Measurements from ENCODE around the gene ZRANB3. TPM values are rescaled to one million over a fixed set of nuclear protein-coding genes. Genes with fewer than 3 reads are reported as not detected.

ZRANB3 gene
- total and polyA plus RNA-seq, 2 experiments from 2014 or later = 10.5 to 16.8 TPM

GRCh38 chr2:135095591-135095990 is 435.4 kb downstream of the ZRANB3 start (continued):
- no peak for TF ChIP-seq REST (IDR thresholded peaks at IDR 0.05; ENCODE audit: unreplicated experiment)
- no peak for TF ChIP-seq CTCF (conservative IDR thresholded peaks at IDR 0.05; ENCODE audit: low read depth in 2 of 2)

- Histone ChIP-seq H3K4me2 (no peak overlapping the region), H3K36me3 (ENCODE audit: insufficient read depth) (no peaks in the 10 kb centered on the region), H3F3A (replicated peaks; ENCODE audit: low read depth) (no peaks in the 10 kb centered on the region), H3K9me2 (ENCODE audit: insufficient read depth) (no peaks in the 10 kb centered on the region), H3K27me3 (ENCODE audit: insufficient read depth) (no peaks in the 10 kb centered on the region), H3K4me3 (no peak overlapping the region), H2AFZ (no peak overlapping the region), H3K27ac (ENCODE audit: low read depth) (no peak overlapping the region), H3K4me1 (ENCODE audit: insufficient read depth) (no peaks in the 10 kb centered on the region), H4K20me1 (replicated peaks; ENCODE audit: insufficient read depth) (no peaks in the 10 kb centered on the region), H3K79me2 (replicated peaks; ENCODE audit: insufficient read depth) (peaks cover 7% of the 10 kb centered on the region)
- DNase-seq (ENCODE audit: low spot score) (no peak), ATAC-seq (no peak)
- H3K4me1 Mint-ChIP-seq = no peaks in the 10 kb centered on the region
- no peaks in the 10 kb centered on the region for H3K9me3 Mint-ChIP-seq
- TF ChIP-seq POLR2AphosphoS5 (IDR thresholded peaks at IDR 0.05; ENCODE audit: low read depth) (no peak), CREB1 (CRISPR knock-in tag; IDR thresholded peaks at IDR 0.05; ENCODE audit: low read depth) (no peak), REST (IDR thresholded peaks at IDR 0.05; ENCODE audit: unreplicated experiment) (no peak), ETS1 (IDR thresholded peaks at IDR 0.05) (no peak), NANOG (IDR thresholded peaks at IDR 0.05; ENCODE audit: borderline replicate concordance) (no peak), STAT1 (IDR thresholded peaks at IDR 0.05; ENCODE audit: unreplicated experiment) (no peak)
- H3K36me3 Mint-ChIP-seq (ENCODE audit: low read depth) = peaks cover 8% of the 10 kb centered on the region
- H3K27me3 Mint-ChIP-seq (ENCODE audit: insufficient read depth, low read depth, poor library complexity) = no peaks in the 10 kb centered on the region
- no peak overlapping the region for H3K4me3 Mint-ChIP-seq
- no peak overlapping the region for H3K27ac Mint-ChIP-seq
Observed at GRCh38 chr2:135094508-135094907, 436.5 kb downstream of the ZRANB3 start.

All from GM23338 (cell line).